Activated CD4-positive, alpha-beta memory T cell treated with anti-CD3 and anti-CD28 coated beads, Interleukin-2, amount 10 ng/mL, durations not matched to agents 7 days and 5 days (primary cell): Measurements from ENCODE around the gene SLCO3A1. TPM values are rescaled to one million over a fixed set of nuclear protein-coding genes. Genes with fewer than 3 reads are reported as not detected.
A peak's percentile ranks its signal among the peaks of the same experiment; 100 is the strongest.

Source experiments
- CTCF ChIA-PET: fragments of 350-600 bp; sonication (Branson Sonifier 250); formaldehyde crosslinking; loops from one replicate; lab custom pipeline; 2021; ENCODE audit warnings: antibody characterized with exemption, inconsistent platforms; lab: Charles Lee
- POLR2A ChIA-PET: fragments of 350-600 bp; sonication (Branson Sonifier 250); formaldehyde crosslinking; loops from one replicate; lab custom pipeline; 2021; ENCODE audit warnings: antibody characterized with exemption; lab: Charles Lee
- DNase-seq: peaks from one replicate; pipeline ENCODE4 v3.0.0-alpha.2; 2020
- H3K27ac Mint-ChIP-seq: one replicate; pipeline ENCODE4 v1.8.0; 2021; ENCODE audit warnings: mild to moderate bottlenecking, mixed read lengths
- H3K27me3 Mint-ChIP-seq: one replicate; pipeline ENCODE4 v1.8.0; 2021; ENCODE audit warnings: mixed read lengths
- H3K36me3 Mint-ChIP-seq: one replicate; pipeline ENCODE4 v1.8.0; 2021; ENCODE audit warnings: low read depth, mixed read lengths
- H3K4me1 Mint-ChIP-seq: one replicate; pipeline ENCODE4 v1.8.0; 2021; ENCODE audit warnings: mixed read lengths
- H3K4me3 Mint-ChIP-seq: one replicate; pipeline ENCODE4 v1.8.0; 2021; ENCODE audit warnings: mild to moderate bottlenecking, mixed read lengths
- H3K9me3 Mint-ChIP-seq: one replicate; pipeline ENCODE4 v1.8.0; 2021; ENCODE audit warnings: mixed read lengths
- total RNA-seq, 2 experiments: library from RNA; stranded (reverse); gene quantifications; one replicate each; pipeline ENCODE4 v1.2.3, GENCODE V29; 2021

Gene SLCO3A1
- total RNA-seq, 2 experiments from 2014 or later = 48.8 to 52.6 TPM

DNA sequence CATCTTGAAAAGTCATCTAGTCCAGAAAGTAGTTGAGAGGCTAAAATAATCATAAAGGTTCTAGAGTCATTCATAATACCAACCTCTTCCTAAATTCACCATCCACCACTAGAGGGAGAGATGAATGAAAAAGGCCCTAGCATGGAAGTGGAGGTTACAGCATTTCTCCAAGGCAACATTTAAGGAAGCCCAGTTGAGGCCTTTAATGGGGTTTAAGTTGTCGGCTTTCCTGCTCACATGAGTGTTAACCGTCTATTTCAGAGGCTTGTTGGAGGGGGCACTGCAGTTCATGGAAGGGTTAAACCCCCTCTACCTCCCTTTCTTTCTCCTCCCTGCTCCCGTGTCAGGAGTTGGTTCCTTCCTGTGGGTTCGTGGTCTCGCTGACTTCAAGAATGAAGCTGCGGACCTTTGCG lies 3.8 kb upstream of the SLCO3A1 start:
- H3K27me3 Mint-ChIP-seq = no peaks in the 10 kb centered on the region
- H3K36me3 Mint-ChIP-seq = peaks cover under 1% of the 10 kb centered on the region
- ChIA-PET POLR2A (no interaction called here), CTCF (interaction anchor here (0.6 to 4.2 kb wide), 13 partner anchors 9 to 546 kb away, joined by 3 to 27 read pairs (median 4); no protein-coding TSS in a partner anchor)
- H3K9me3 Mint-ChIP-seq = no peaks in the 10 kb centered on the region
- peaks cover 28% of the 10 kb centered on the region for H3K4me1 Mint-ChIP-seq
- no peak for DNase-seq
- no peak overlapping the region for H3K4me3 Mint-ChIP-seq
- H3K27ac Mint-ChIP-seq = no peak overlapping the region

DNA sequence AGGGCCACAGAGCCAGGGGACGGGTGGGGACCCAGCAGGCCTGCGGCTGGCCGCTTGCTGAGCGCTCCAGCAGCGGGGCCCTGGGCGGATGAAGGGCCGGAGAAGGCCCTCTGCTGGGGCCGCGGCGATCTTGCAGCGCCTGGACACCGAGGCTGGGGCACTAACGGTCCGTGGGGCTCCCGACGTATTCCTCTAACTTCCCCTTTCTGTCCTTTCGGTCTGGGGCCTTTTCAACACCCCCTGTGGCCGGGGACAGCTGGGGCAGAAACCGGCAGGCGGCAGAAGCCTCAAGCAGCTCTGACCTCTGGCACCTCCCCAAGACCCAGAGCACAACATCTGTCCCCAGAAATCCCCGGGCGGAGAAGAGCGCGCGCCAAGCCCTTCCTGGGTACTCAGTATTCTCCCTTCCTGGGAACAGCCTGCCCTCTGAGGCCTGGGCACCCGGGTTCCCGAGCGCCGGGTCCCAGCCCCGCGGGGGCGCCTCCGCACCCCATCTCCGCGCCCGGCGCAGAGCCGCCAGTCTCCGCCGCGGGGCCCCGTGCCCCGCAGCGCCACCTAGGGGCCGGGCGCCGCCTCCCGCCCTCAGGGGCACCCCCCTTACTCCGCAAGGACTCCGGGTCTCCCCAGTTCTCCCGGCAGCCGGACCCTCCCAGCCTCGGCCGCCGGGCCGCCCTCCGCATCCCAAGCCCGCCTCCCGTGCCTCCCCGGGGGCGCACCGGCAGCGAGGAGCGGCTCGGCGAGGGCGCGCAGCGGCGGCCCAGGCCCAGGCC lies 582 bp upstream of the SLCO3A1 start:
- ChIA-PET CTCF (interaction anchor here (0.8 to 4.8 kb wide), 13 partner anchors 9 to 581 kb away, joined by 3 to 30 read pairs (median 3); no protein-coding TSS in a partner anchor), POLR2A (interaction anchor here (0.6 to 4.7 kb wide), 6 partner anchors 9 to 1030 kb away, joined by 3 to 47 read pairs (median 3); no protein-coding TSS in a partner anchor)
- Mint-ChIP-seq H3K36me3 (peaks cover 9% of the 10 kb centered on the region), H3K4me1 (peaks cover 59% of the 10 kb centered on the region), H3K4me3 (peak overlapping the region; percentile 83), H3K27ac (peak overlapping the region; percentile 87), H3K27me3 (no peaks in the 10 kb centered on the region), H3K9me3 (no peaks in the 10 kb centered on the region)
- DNase-seq = peak; percentile 77

DNA sequence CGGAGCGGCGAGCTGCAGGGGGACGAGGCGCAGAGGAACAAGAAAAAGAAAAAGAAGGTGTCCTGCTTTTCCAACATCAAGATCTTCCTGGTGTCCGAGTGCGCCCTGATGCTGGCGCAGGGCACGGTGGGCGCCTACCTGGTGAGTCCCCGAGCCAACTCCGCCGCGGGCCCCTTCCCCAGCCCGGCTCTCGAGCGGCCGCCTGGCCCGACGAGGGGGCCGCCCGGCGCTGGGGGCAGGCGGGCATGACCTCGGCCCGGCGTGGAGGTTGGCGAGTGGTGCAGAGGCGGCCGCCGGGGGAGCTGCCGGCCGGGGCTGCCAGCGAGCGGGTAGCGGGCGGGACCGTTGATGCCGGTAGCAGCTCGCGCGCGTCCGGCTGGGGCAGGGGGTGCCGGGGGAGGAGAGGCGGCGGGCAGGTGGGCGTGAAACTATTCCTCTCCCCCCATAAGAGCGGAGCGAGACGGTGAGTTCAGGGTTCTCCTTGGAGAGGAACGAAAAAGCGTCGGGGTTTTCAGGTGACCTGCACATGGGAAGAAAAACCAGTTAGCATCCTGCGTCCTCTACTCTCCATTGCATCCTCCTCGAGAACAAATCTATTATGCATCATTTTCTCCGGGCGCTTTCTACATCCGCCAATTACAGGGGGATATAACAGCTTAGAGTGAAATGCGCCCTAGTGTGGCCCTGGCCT lies 585 bp downstream of the SLCO3A1 start:
- POLR2A ChIA-PET = interaction anchor here (0.6 to 4.7 kb wide), 12 partner anchors 9 to 1028 kb away, joined by 3 to 47 read pairs (median 3); no protein-coding TSS in a partner anchor
- Mint-ChIP-seq H3K4me3 (peak overlapping the region; percentile 81), H3K4me1 (peaks cover 68% of the 10 kb centered on the region)

DNA sequence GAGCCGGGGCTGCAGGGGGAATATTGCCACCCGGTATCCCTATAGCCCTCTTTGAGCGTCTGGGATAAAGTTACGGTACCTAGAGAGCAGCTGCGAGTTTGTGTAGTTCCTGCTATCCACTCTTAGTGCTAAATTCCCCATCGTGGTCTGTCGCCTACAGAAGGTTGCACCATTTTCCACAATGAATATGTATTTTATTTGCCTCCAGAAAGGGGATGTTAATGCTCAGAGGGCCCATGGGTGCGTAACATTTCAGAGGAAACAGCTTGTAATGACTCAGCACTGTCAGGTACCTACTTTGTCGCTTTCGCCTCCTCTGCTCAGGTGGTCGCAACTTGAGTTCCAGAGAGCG lies 1.1 kb downstream of the SLCO3A1 start:
- DNase-seq = peak; percentile 41
- ChIA-PET CTCF (interaction anchor here (1.0 to 4.8 kb wide), 8 partner anchors 8 to 225 kb away, joined by 3 to 30 read pairs (median 6); no protein-coding TSS in a partner anchor), POLR2A (interaction anchor here (0.9 to 4.7 kb wide), 9 partner anchors 10 to 383 kb away, joined by 3 to 47 read pairs (median 4); no protein-coding TSS in a partner anchor)
- Mint-ChIP-seq H3K9me3 (no peaks in the 10 kb centered on the region), H3K4me3 (peak overlapping the region; percentile 81), H3K27ac (peak overlapping the region; percentile 83), H3K4me1 (peaks cover 69% of the 10 kb centered on the region), H3K36me3 (peaks cover 20% of the 10 kb centered on the region), H3K27me3 (no peaks in the 10 kb centered on the region)

More for the DNA sequence above, 585 bp downstream of the SLCO3A1 start:
- CTCF ChIA-PET = interaction anchor here (0.8 to 4.8 kb wide), 9 partner anchors 9 to 225 kb away, joined by 3 to 30 read pairs (median 6); no protein-coding TSS in a partner anchor
- no peaks in the 10 kb centered on the region for H3K9me3 Mint-ChIP-seq
- DNase-seq = peak; percentile 58
- H3K36me3 Mint-ChIP-seq = peaks cover 15% of the 10 kb centered on the region
- H3K27ac Mint-ChIP-seq = peak overlapping the region; percentile 83
- no peaks in the 10 kb centered on the region for H3K27me3 Mint-ChIP-seq

DNA sequence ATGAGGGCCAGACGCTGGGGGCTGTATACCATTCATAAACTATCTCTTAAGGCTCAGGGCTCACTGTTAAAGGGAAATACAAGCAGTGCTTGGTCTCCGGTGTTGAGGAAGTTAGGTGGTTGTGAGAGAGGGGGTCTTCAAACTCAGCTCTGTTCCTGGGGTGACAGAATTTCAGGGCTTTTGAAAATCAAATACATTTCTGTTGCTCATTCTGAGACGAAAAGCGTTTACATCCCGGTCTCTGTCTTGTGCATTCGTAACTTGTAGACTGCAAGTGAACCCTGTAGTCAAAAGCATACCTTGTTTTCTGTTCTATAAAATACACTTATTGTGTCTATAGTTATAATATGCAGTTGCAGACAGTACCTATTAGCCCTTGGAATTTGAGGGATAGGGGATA lies 1.7 kb downstream of the SLCO3A1 start:
- no peaks in the 10 kb centered on the region for H3K27me3 Mint-ChIP-seq
- peaks cover 69% of the 10 kb centered on the region for H3K4me1 Mint-ChIP-seq
- no peak for DNase-seq
- CTCF ChIA-PET = interaction anchor here (0.8 to 4.8 kb wide), 4 partner anchors 86 to 224 kb away, joined by 3 to 30 read pairs (median 6); no protein-coding TSS in a partner anchor
- peak overlapping the region; percentile 83 for H3K27ac Mint-ChIP-seq
- no peaks in the 10 kb centered on the region for H3K9me3 Mint-ChIP-seq
- H3K36me3 Mint-ChIP-seq = peaks cover 24% of the 10 kb centered on the region
- H3K4me3 Mint-ChIP-seq = peak overlapping the region; percentile 81
- POLR2A ChIA-PET = interaction anchor here (1.0 to 4.7 kb wide), 5 partner anchors 10 to 241 kb away, joined by 3 to 47 read pairs (median 4); no protein-coding TSS in a partner anchor

DNA sequence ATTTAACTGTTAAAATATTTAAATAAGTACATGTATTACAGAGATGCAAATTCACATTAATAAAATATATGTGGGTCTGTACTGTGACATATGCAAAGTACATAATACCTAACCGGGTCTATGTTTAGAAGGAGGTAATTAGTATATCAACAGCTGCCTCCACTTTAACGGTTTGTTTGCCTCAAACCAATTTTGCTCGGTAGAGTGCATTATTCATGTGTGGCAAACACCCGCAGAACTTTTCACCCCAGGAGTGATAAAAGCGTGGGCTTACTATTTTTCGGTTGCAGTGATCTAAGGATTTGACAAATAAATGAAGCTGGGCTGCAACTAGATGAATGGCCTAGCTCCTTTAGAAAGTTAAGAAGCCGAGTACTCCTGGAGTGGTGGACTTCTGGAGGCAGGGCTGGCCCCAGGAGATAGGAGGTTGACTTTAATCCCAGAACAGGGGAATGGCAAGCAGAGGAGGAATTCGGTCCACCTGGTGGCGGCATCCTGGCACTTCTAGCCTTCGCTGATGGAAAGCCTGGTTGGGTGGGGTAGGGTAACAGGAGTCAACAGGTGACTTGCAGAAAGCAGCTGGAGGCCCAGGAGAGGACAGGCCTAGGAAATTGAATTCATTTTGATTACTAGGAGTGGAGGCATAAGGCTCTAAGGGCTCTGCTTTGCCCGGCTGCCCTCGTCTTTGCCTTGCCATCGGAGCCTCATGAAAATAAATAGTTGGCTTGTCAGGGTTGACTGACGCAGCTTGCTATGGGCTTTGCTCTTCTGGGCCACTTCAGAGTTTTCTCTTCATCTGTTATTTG lies 2.4 kb downstream of the SLCO3A1 start:
- CTCF ChIA-PET = interaction anchor here (0.8 to 4.8 kb wide), 2 partner anchors 150 to 221 kb away, joined by 3 to 30 read pairs; no protein-coding TSS in a partner anchor
- H3K27me3 Mint-ChIP-seq = no peaks in the 10 kb centered on the region
- DNase-seq = no peak
- peaks cover 27% of the 10 kb centered on the region for H3K36me3 Mint-ChIP-seq
- POLR2A ChIA-PET = interaction anchor here (0.8 to 4.7 kb wide), 4 partner anchors 9 to 240 kb away, joined by 3 to 47 read pairs (median 4); no protein-coding TSS in a partner anchor
- H3K27ac Mint-ChIP-seq = peak overlapping the region; percentile 94
- H3K4me3 Mint-ChIP-seq = peak overlapping the region; percentile 81
- peaks cover 73% of the 10 kb centered on the region for H3K4me1 Mint-ChIP-seq
- H3K9me3 Mint-ChIP-seq = no peaks in the 10 kb centered on the region

DNA sequence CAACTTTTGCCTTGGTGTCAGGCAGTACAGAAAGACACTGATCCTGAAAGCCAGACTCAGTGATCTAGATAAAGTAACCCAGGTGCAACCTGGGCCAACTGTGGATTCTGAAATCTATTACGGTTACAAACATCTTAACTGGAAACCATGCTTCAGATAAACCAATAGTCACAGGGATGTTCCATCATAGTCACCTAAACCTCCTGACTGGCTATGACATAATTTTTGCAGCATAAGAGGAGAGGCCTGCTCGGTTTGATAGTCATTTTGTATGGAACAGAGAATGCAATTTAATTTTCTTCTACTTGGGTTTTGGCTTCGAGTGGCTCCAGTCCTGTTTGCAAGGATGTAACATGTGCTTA lies 3.7 kb downstream of the SLCO3A1 start:
- no peaks in the 10 kb centered on the region for H3K27me3 Mint-ChIP-seq
- H3K4me1 Mint-ChIP-seq = peaks cover 76% of the 10 kb centered on the region
- H3K36me3 Mint-ChIP-seq = peaks cover 30% of the 10 kb centered on the region
- DNase-seq = no peak
- peak overlapping the region; percentile 94 for H3K27ac Mint-ChIP-seq
- ChIA-PET CTCF (no interaction called here), POLR2A (no interaction called here)
- no peaks in the 10 kb centered on the region for H3K9me3 Mint-ChIP-seq
- H3K4me3 Mint-ChIP-seq = peak overlapping the region; percentile 48

DNA sequence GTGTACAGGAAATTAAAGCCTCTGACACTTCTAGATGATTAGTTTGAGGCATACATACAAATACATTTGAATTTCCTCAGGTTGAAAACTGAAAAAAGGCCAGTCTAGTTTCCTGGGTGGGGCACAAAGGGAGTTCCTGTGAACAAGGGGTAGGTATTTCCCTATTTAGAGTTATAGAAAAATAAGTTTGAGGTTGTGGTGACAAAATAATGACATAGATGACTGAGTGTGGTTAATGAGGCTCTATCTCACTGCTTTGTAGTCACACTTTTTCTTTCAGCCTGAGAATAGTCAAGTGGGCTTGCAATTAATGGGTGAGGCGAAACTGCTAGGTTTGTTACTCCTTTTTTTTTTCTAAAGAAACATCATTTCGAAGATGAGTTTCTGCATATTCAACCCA lies 4.3 kb downstream of the SLCO3A1 start:
- peaks cover 30% of the 10 kb centered on the region for H3K36me3 Mint-ChIP-seq
- ChIA-PET POLR2A (interaction anchor here (0.9 kb wide), 1 partner anchor 9 kb away, joined by 3 read pairs; no protein-coding TSS in a partner anchor), CTCF (interaction anchor here (1.4 kb wide), 1 partner anchor 151 kb away, joined by 4 read pairs; no protein-coding TSS in a partner anchor)
- DNase-seq = peak; percentile 53
- H3K4me1 Mint-ChIP-seq = peaks cover 79% of the 10 kb centered on the region
- H3K9me3 Mint-ChIP-seq = no peaks in the 10 kb centered on the region
- peak overlapping the region; percentile 94 for H3K27ac Mint-ChIP-seq
- H3K4me3 Mint-ChIP-seq = peak overlapping the region; percentile 48
- no peaks in the 10 kb centered on the region for H3K27me3 Mint-ChIP-seq

DNA sequence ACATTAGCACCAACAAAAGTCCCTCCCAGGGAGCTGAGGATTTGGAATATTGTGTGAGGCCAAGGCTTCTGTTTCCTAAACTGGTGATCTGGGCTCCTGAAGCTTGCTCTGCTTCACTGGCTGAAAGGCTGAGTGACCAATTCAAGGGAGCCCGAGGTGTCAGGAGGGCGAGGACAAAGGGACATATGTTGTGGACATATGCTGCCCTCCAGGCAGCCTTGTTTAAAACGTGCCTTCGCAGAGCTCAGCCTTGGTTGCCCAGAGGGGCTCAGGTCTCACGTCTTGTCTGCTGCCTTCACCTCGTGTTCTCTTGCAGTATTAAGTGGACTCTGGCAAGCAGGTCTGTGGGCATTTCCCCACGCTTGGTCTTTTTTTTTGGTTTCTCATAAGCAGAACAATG lies 7.0 kb downstream of the SLCO3A1 start:
- no peak for DNase-seq
- ChIA-PET POLR2A (interaction anchor here (0.7 kb wide), 1 partner anchor 595 kb away, joined by 3 read pairs; no protein-coding TSS in a partner anchor), CTCF (interaction anchor here (1.4 kb wide), 1 partner anchor 154 kb away, joined by 7 read pairs; no protein-coding TSS in a partner anchor)
- no peaks in the 10 kb centered on the region for H3K27me3 Mint-ChIP-seq
- H3K4me3 Mint-ChIP-seq = no peak overlapping the region
- peaks cover 23% of the 10 kb centered on the region for H3K36me3 Mint-ChIP-seq
- H3K9me3 Mint-ChIP-seq = no peaks in the 10 kb centered on the region
- H3K4me1 Mint-ChIP-seq = peaks cover 96% of the 10 kb centered on the region
- H3K27ac Mint-ChIP-seq = no peak overlapping the region

DNA sequence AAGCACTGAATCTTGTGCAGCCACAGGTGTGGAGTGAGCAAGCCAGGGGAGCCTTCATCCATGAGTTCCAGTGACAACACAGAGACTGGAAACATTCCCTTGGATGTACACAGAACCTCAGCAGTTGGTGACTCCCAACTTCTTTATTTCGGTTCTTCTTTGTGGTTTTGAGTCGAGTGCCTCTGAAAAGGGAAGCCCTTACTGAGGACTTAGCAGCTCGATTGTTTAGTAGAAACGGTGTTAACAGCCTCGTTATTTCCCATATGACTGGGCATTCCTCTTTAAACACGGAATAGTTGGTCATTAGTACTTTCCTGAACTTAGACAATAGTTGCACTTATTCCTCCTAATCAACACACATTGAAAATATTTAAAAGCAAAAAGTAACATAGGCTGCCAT lies 7.7 kb downstream of the SLCO3A1 start:
- Mint-ChIP-seq H3K27me3 (no peaks in the 10 kb centered on the region), H3K27ac (peak overlapping the region; percentile 4), H3K36me3 (peaks cover 21% of the 10 kb centered on the region), H3K4me3 (no peak overlapping the region), H3K4me1 (peaks cover 97% of the 10 kb centered on the region), H3K9me3 (no peaks in the 10 kb centered on the region)
- ChIA-PET CTCF (interaction anchor here (1.4 kb wide), 1 partner anchor 155 kb away, joined by 7 read pairs; no protein-coding TSS in a partner anchor), POLR2A (no interaction called here)
- DNase-seq = no peak

DNA sequence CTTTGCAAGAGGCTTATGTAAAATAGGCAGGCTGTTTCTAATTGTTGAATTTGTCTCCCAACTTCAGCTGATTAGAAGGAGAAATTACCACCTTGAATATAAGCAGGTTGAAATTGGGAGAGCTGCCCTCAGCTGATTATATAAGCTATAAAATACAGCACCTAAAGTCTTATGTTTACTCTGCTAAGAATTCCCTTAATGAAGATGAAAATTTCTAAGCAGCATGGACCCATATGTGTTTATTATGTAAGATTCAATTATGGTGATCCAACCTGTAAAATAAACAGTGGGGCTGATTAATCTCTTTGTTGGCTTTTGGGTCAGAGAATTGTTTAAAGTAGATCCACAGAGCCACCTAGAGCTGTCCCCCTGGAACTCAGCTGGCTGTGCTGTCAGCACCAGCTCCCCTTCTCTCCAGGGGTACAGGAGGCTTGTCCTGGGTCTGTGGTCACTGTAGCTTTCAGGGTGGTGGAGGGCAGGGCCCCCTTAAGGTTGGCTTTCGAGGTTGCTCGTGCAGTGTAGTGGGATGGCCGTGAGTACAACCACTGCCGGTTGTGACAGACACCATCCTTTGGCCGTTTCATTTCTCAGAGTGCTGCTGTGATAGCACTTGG lies 9.5 kb downstream of the SLCO3A1 start:
- no peak for DNase-seq
- ChIA-PET CTCF (interaction anchor here (0.9 to 2.4 kb wide), 3 partner anchors 10 to 214 kb away, joined by 3 to 11 read pairs (median 3); partner anchors contain the start of gene SLCO3A1), POLR2A (interaction anchor here (1.1 to 5.9 kb wide), 2 partner anchors 9 to 233 kb away, joined by 3 to 47 read pairs; partner anchors contain the start of gene SLCO3A1)
- Mint-ChIP-seq H3K27me3 (no peaks in the 10 kb centered on the region), H3K36me3 (peaks cover 21% of the 10 kb centered on the region), H3K9me3 (no peaks in the 10 kb centered on the region), H3K4me1 (peaks cover 96% of the 10 kb centered on the region), H3K27ac (no peak overlapping the region), H3K4me3 (no peak overlapping the region)
